Nephron (organoid): ENCODE measurements around the gene LEF1.
A peak's percentile ranks its signal among the peaks of the same experiment; 100 is the strongest.

Experiments
- H3K27ac Mint-ChIP-seq, 3 experiments: 2 replicates each; pipeline ENCODE4 v1.8.0; 2020; ENCODE audit warnings: mixed read lengths in 3 of 3, mild to moderate bottlenecking in 2 of 3, moderate library complexity in 1 of 3
- H3K27me3 Mint-ChIP-seq: 2 replicates; pipeline ENCODE4 v1.8.0; 2021; ENCODE audit warnings: low read depth, mild to moderate bottlenecking, moderate library complexity, mixed read lengths
- H3K36me3 Mint-ChIP-seq: 2 replicates; pipeline ENCODE4 v1.8.0; 2020; ENCODE audit warnings: low read depth, mixed read lengths
- H3K4me1 Mint-ChIP-seq: 2 replicates; pipeline ENCODE4 v1.8.0; 2020; ENCODE audit warnings: mixed read lengths
- H3K4me3 Mint-ChIP-seq, 3 experiments: 2 replicates each; pipeline ENCODE4 v1.8.0; 2020; ENCODE audit warnings: mild to moderate bottlenecking in 3 of 3, mixed read lengths in 3 of 3, moderate library complexity in 2 of 3
- H3K9me3 Mint-ChIP-seq: 2 replicates; pipeline ENCODE4 v1.8.0; 2020; ENCODE audit warnings: mixed read lengths
- CTCF ChIP-seq, 3 experiments: fragments of 200-600 bp; sonication (generic); IDR thresholded peaks; one replicate each; pipeline ENCODE4 v1.5.0; 2021; ENCODE audit warnings: antibody characterized with exemption in 3 of 3; ENCODE audit not compliant: unreplicated experiment in 3 of 3

Gene LEF1

GRCh38 chr4:108171339-108172230, 2.9 kb upstream of the LEF1 start:
- H3K36me3 Mint-ChIP-seq = no peaks in the 10 kb centered on the region
- peaks cover 43% of the 10 kb centered on the region for H3K4me1 Mint-ChIP-seq
- H3K27ac Mint-ChIP-seq = peak overlapping the region; percentile 21 to 73 (median 39)
- no peaks in the 10 kb centered on the region for H3K9me3 Mint-ChIP-seq
- H3K27me3 Mint-ChIP-seq = peaks cover 62% of the 10 kb centered on the region
- H3K4me3 Mint-ChIP-seq = peak overlapping the region; percentile 84 to 100 (median 91)
- TF ChIP-seq CTCF (IDR thresholded peaks at IDR 0.05; ENCODE audit: unreplicated experiment in 3 of 3) = no peak

- H3K4me1 Mint-ChIP-seq = peaks cover 49% of the 10 kb centered on the region
- peak overlapping the region; percentile 84 to 100 (median 91) for H3K4me3 Mint-ChIP-seq
- peaks cover 70% of the 10 kb centered on the region for H3K27me3 Mint-ChIP-seq
- H3K9me3 Mint-ChIP-seq = no peaks in the 10 kb centered on the region
- no peaks in the 10 kb centered on the region for H3K36me3 Mint-ChIP-seq
- peak overlapping the region; percentile 21 to 73 (median 39) for H3K27ac Mint-ChIP-seq
- no peak for TF ChIP-seq CTCF (IDR thresholded peaks at IDR 0.05; ENCODE audit: unreplicated experiment in 3 of 3)
Observed at GRCh38 chr4:108170631-108171338, 2.1 kb upstream of the LEF1 start.

DNA sequence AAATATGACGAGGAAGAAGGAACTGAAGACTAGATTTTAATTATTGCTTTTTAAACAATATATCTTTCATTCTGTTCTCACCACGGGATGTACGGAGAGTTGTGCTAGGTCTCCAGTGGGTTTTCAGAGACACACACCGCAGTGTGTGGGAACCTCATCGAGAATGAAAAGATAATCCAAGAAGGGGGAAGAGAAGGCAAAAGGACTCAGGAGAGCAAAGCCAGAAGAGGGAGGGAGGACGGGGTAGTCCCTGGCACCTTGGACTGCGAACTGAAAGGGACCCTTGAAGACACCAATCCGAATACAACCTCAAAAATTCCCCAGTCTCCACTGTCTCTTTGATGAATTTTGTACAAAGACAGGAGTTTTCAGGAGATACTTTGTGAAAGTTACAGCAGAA, 932 bp upstream of the LEF1 start:
- peak overlapping the region; percentile 84 to 100 (median 91) for H3K4me3 Mint-ChIP-seq
- peaks cover 76% of the 10 kb centered on the region for H3K27me3 Mint-ChIP-seq
- no peaks in the 10 kb centered on the region for H3K9me3 Mint-ChIP-seq
- H3K27ac Mint-ChIP-seq = peak overlapping the region; percentile 21 to 93 (median 34)
- H3K4me1 Mint-ChIP-seq = peaks cover 59% of the 10 kb centered on the region
- no peaks in the 10 kb centered on the region for H3K36me3 Mint-ChIP-seq
- TF ChIP-seq CTCF (IDR thresholded peaks at IDR 0.05; ENCODE audit: unreplicated experiment in 3 of 3) = no peak

- Mint-ChIP-seq H3K4me1 (peaks cover 47% of the 10 kb centered on the region), H3K27ac (peak overlapping the region; percentile 21 to 93 (median 92)), H3K9me3 (no peaks in the 10 kb centered on the region), H3K36me3 (peaks cover 3% of the 10 kb centered on the region), H3K4me3 (peak overlapping the region; percentile 91 to 100 (median 96)), H3K27me3 (peaks cover 72% of the 10 kb centered on the region)
- no peak for TF ChIP-seq CTCF (IDR thresholded peaks at IDR 0.05; ENCODE audit: unreplicated experiment in 3 of 3)
Observed at GRCh38 chr4:108168160-108168670, 517 bp downstream of the LEF1 start.

GRCh38 chr4:108166441-108167315, 2.1 kb downstream of the LEF1 start:
- peak in 1 of 3 experiments; percentile 9 for TF ChIP-seq CTCF (IDR thresholded peaks at IDR 0.05; ENCODE audit: unreplicated experiment in 3 of 3)
- Mint-ChIP-seq H3K9me3 (no peaks in the 10 kb centered on the region), H3K4me3 (peak overlapping the region; percentile 95 to 100 (median 97)), H3K36me3 (peaks cover 15% of the 10 kb centered on the region), H3K4me1 (peaks cover 45% of the 10 kb centered on the region), H3K27ac (peak overlapping the region; percentile 21 to 90 (median 89)), H3K27me3 (peaks cover 66% of the 10 kb centered on the region)
